Erythroblast (primary cell): ENCODE data around the gene APOBEC3B.
A peak's percentile ranks its signal among the peaks of the same experiment; 100 is the strongest.
"Not testable (repeated sequence)": the region's sequence is repeated elsewhere in the genome, so short reads cannot be mapped to it uniquely, and the experiment has no call there.

Experiments used
- DNase-seq, 2 experiments: peaks; one replicate each; lab custom pipeline; 2025; lab: John Stamatoyannopoulos, UW
- GATA1 ChIP-seq: IDR thresholded peaks from 2 replicates; pipeline ENCODE4 v1.6.1; 2011; ENCODE audit warnings: low read depth, mild to moderate bottlenecking, control low read depth, low read length, moderate library complexity
- POLR2A ChIP-seq: IDR thresholded peaks from 2 replicates; pipeline ENCODE4 v1.6.1; 2011; ENCODE audit warnings: mild to moderate bottlenecking, low read length

Gene APOBEC3B

GRCh38 chr22:38955926-38956325 lies 26.2 kb upstream of the APOBEC3B start:
- no peak for DNase-seq

GRCh38 chr22:38956551-38956950 lies 25.6 kb upstream of the APOBEC3B start:
- DNase-seq = no peak
- TF ChIP-seq POLR2A (no peak), GATA1 (no peak)

More at GRCh38 chr22:38955926-38956325, 26.2 kb upstream of the APOBEC3B start:
- TF ChIP-seq POLR2A (no peak), GATA1 (no peak)

DNA sequence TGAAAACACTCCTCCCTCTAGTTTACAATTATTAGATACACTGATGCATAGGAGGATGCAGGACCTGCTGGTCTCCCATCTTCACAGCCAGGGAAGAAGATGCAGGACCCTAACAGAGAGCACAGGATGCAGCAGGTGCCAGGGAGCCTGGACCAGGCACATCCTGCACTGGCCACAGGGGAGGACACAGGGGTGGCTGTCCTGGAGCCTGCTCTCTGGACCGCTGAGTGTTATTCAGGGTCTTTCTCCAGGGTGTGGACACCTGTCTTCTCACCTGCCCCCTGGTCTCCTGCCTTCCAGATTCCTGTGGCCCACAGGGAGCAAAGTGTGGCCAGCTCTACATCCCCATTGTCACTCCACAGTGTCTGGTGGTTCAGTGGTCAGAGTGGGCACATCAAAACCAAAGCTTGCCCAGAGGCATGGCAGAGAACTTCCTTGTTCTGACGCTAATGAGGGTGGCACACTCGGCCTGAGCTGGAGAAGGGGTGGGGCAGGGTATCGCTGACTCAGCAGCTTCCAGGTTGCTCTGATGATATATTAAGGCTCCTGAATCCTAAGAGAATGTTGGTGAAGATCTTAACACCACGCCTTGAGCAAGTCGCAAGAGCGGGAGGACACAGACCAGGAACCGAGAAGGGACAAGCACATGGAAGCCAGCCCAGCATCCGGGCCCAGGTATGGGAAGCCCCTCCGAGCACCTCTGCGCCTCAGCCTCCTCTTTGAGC lies 24.9 kb upstream of the APOBEC3B start, which contains the start of gene APOBEC3A:
Gene APOBEC3A (plus strand): TSS at position 564 of the 725 bp plus-strand sequence. CDS start 83 bp downstream, at position 647.
- DNase-seq = peak; percentile 50 to 74
- TF ChIP-seq GATA1 (no peak), POLR2A (no peak)

- DNase-seq = no peak
- TF ChIP-seq POLR2A = no peak
- TF ChIP-seq GATA1 = no peak
These were observed 24.1 kb upstream of the APOBEC3B start for GRCh38 chr22:38957808-38958650.

- DNase-seq = not testable (repeated sequence)
These were observed 23.6 kb upstream of the APOBEC3B start for GRCh38 chr22:38958651-38958943.

DNA sequence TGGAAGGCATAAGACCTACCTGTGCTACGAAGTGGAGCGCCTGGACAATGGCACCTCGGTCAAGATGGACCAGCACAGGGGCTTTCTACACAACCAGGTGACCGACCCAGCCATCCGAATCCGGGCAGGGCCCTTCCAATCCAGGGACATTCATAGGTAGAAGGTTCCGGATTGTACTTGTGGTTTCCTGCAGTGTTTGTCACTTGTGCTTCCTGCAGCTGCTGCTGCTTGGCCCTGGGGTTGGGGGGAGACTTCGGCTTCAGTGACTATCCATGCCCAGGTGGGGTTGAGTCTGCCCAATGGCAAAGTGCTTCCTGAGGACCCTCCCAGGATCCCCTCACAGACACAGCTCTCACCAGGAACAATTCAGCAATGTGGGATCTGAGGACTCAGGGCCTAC lies 22.6 kb upstream of the APOBEC3B start:
- TF ChIP-seq GATA1 (no peak), POLR2A (no peak)
- no peak for DNase-seq

DNA sequence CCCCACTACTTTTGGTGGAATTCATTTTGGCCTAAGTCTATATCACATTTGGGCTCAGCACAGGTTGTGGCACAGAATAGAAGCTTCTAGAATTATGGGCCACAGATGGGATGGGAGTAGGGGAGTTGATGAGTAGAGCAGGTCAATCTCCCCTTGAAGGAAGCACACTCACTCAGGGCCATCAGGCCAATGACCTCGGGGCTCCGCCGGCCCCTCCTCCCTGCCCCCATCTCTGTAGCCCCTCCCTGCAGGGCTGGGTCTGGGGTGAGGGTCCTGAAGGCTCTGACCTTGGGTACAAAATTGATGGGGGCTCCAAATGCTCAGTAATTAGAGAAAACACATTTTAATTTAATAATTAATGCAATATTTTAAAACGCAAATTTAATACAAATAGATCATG lies 21.5 kb upstream of the APOBEC3B start:
- not testable (repeated sequence) for DNase-seq

DNA sequence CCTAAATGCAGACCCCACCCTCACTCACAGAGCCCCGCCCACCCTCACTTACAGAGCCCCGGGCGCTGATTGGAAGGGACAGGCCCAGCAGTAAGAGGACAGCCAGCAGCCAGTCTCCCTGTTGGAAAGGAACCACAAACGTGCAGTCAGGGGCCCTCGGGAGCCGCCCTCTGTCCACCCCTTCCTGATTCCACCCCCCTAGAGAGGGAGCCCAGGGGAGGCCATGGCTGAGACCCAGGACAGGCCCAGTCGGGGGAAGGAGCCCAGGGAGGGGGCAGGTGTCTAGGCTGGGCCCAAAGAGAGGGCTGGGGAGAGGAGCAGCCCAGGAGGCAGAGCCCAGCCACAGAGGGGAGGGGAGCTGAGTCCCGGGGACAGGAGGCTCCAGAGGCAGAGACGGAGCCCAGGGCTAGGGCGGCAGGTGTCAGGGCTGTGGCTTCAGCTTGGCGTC lies 18.8 kb upstream of the APOBEC3B start:
- not testable (repeated sequence) for DNase-seq

GRCh38 chr22:38963872-38964271 lies 18.3 kb upstream of the APOBEC3B start:
- DNase-seq = peak; percentile 69 to 75
- TF ChIP-seq GATA1 = no peak
- TF ChIP-seq POLR2A = no peak

- no peak for TF ChIP-seq POLR2A
- no peak for TF ChIP-seq GATA1
- DNase-seq = no peak
These were observed 17.8 kb upstream of the APOBEC3B start for GRCh38 chr22:38964306-38964705.

GRCh38 chr22:38964989-38965388 lies 17.2 kb upstream of the APOBEC3B start:
- DNase-seq = no peak
- TF ChIP-seq GATA1 (no peak), POLR2A (no peak)

- TF ChIP-seq GATA1 (no peak), POLR2A (no peak)
- DNase-seq = peak; percentile 50 to 67
These were observed 16.4 kb upstream of the APOBEC3B start for GRCh38 chr22:38965614-38966379.

DNA sequence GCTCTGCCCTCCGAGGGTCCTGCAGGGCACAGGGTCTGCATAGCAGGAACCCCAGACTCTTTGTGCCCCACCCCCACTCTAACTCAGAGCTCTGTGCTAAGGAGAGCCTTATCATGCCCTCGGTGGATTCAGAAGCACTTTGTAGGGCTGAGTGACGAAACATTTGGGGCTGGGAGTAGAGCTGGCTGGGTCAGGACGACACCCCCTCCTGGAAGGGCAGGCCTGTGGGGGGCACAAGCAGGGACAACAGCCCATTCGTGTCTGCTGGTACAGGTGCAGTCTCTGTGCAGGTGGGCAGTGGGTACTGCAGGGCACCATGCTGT lies 15.8 kb upstream of the APOBEC3B start:
- TF ChIP-seq POLR2A = no peak
- TF ChIP-seq GATA1 = no peak
- DNase-seq = peak; percentile 64 to 70

DNA sequence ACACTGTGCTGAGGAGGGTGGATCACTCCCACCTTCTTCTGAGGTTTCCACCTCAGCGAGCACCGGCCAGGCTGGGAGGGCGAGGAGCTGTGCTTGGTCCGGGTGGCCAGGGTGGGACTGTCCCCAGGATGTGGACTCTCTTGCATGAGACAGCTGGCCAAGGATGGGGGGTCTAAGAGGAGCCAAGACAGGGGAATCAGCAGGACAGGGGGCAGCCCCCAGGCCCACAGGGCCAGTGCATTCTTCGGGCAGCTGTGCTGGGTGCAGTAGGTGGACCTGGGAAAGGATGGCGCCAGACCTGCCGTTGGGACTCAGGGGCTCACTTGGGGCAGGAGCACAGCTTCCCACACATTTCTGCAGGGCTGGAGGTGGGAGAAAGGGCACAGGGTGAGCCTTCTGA lies 15.2 kb upstream of the APOBEC3B start:
- no peak for DNase-seq
- TF ChIP-seq POLR2A (no peak), GATA1 (no peak)
